ENCODE measurements around the gene HIVEP3.

The HIVEP3 gene

DNA sequence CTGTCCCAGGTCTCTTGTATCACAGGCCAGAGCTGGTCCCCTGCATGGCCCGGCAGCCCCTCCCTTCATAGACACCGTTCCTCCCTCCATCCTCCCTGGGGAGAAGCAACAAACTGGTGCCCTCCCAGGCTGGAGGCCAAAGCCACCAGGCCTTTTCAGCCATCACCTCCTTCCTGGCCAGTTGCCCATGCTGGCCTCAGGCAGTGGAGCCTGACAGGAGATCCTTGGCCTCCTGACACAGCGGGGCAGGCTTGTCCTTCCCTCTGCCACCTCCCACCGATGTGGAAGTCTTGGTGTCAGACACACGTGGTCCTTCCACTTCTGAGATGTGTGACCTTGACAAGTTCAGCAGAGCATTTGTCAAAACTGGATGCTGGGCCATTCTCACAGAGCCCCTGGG is 206.0 kb downstream of the HIVEP3 start:
- ChIA-PET CTCF (interaction anchor here (1.4 to 2.1 kb wide), 2 partner anchors 15 to 29 kb away, joined by 4 to 5 read pairs; no protein-coding TSS in a partner anchor), POLR2A (no interaction called here)
- DNase-seq (ENCODE audit: extremely low spot score), result no peak
- TF ChIP-seq, protein P1, sequence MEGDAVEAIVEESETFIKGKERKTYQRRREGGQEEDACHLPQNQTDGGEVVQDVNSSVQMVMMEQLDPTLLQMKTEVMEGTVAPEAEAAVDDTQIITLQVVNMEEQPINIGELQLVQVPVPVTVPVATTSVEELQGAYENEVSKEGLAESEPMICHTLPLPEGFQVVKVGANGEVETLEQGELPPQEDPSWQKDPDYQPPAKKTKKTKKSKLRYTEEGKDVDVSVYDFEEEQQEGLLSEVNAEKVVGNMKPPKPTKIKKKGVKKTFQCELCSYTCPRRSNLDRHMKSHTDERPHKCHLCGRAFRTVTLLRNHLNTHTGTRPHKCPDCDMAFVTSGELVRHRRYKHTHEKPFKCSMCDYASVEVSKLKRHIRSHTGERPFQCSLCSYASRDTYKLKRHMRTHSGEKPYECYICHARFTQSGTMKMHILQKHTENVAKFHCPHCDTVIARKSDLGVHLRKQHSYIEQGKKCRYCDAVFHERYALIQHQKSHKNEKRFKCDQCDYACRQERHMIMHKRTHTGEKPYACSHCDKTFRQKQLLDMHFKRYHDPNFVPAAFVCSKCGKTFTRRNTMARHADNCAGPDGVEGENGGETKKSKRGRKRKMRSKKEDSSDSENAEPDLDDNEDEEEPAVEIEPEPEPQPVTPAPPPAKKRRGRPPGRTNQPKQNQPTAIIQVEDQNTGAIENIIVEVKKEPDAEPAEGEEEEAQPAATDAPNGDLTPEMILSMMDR (IDR thresholded peaks at IDR 0.05; ENCODE audit: control extremely low read depth, extremely low read depth, low read depth, missing control alignments), result no peak

- POLR2A ChIA-PET, result no interaction called here
- CTCF ChIA-PET, result no interaction called here
Measured at GRCh38 chr1:41712081-41712480, 206.6 kb downstream of the HIVEP3 start.

DNA sequence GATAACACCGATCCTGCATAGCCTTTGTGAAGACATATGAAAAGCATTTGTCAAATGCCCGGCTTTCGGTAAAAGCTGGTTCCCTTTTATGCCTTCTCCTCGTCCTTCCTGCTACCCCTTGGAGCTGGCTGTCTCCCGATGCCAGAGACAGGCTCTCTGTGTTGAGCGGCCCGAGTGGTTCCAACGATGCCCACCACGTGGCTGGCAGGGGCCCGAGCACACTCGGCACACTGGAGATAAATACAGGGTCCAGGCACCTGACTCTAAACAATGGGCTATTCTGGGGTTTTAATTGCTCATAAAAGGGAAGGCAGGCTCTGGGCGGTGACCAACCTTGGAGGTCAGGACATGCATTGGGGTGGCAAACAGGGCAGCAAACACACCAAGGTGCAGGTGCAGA is 207.1 kb downstream of the HIVEP3 start:
- DNase-seq (ENCODE audit: extremely low spot score), result no peak
- ChIA-PET POLR2A (no interaction called here), CTCF (interaction anchor here (1.1 kb wide), 1 partner anchor 13 kb away, joined by 4 read pairs; no protein-coding TSS in a partner anchor)
- TF ChIP-seq, protein P1 (IDR thresholded peaks at IDR 0.05; ENCODE audit: control extremely low read depth, extremely low read depth, low read depth, missing control alignments), result no peak

More at GRCh38 chr1:41712081-41712480, 206.6 kb downstream of the HIVEP3 start:
- TF ChIP-seq, protein P1 (IDR thresholded peaks at IDR 0.05; ENCODE audit: control extremely low read depth, extremely low read depth, low read depth, missing control alignments), result no peak
- no peak for DNase-seq (ENCODE audit: extremely low spot score)

- DNase-seq (ENCODE audit: extremely low spot score), result no peak
- ChIA-PET CTCF (interaction anchor here (1.1 to 1.5 kb wide), 3 partner anchors 9 to 32 kb away, joined by 3 to 5 read pairs (median 4); no protein-coding TSS in a partner anchor), POLR2A (no interaction called here)
- TF ChIP-seq, protein P1 (IDR thresholded peaks at IDR 0.05; ENCODE audit: control extremely low read depth, extremely low read depth, low read depth, missing control alignments), result no peak
Measured at GRCh38 chr1:41710980-41711379, 207.7 kb downstream of the HIVEP3 start.

DNA sequence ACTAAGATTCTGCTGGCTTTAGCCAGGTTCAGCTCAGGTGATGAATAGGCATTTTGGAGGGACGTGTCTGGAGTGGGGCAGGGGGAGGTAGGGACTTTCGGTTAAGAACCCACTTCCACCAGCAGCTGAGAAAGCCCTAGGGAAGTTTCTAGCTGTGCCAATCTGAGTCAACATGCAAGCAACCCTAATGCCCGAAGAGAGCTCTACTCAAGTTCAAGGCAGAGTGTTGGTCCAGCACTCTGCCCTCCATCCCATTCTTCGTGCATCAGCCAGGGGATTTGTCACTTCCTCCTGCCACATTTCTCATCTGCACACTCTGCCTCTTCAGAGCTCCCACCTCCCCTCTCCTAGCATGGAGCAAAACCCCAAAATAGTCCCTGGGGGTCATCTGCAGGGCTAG is 208.8 kb downstream of the HIVEP3 start:
- CTCF ChIA-PET, result interaction anchor here (1.3 to 1.5 kb wide), 6 partner anchors 10 to 62 kb away, joined by 3 to 5 read pairs (median 4); no protein-coding TSS in a partner anchor
- TF ChIP-seq, protein P1 (IDR thresholded peaks at IDR 0.05; ENCODE audit: control extremely low read depth, extremely low read depth, low read depth, missing control alignments), result no peak
- no peak for DNase-seq (ENCODE audit: extremely low spot score)
- POLR2A ChIA-PET, result no interaction called here

DNA sequence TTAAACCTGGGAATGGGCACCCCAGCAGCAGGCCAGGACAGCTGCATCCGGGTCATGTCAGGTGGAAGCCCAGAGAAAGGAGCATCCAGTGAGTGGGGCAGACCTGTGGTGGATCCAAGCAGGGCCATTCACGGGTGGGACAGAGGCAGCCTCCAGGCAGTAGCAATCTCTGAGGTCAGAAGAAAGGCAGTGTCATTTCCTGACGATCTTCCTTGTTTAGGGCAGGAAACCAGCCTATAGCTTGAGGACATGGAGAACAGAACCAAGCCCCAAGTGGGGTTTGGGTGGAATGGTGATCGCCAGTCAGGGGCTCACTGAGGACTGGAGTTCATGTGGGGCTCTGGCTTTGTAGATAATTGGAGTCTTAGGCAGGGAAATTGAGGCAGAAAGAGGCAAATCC is 209.4 kb downstream of the HIVEP3 start:
- TF ChIP-seq, protein P1 (IDR thresholded peaks at IDR 0.05; ENCODE audit: control extremely low read depth, extremely low read depth, low read depth, missing control alignments), result no peak
- POLR2A ChIA-PET, result no interaction called here
- CTCF ChIA-PET, result interaction anchor here (1.2 to 1.5 kb wide), 6 partner anchors 10 to 103 kb away, joined by 3 to 4 read pairs (median 4); no protein-coding TSS in a partner anchor
- DNase-seq (ENCODE audit: extremely low spot score), result no peak

Data from GM10248 (cell line).